Smooth muscle cell of the pulmonary artery (primary cell): ENCODE measurements around the gene PURA. TPM values are rescaled to one million over a fixed set of nuclear protein-coding genes. Genes with fewer than 3 reads are reported as not detected.

Source experiments
- total RNA-seq: library from RNA; depleted of rRNA; stranded (reverse); fragments of >200 nt; gene quantifications from 2 replicates; pipeline ENCODE4 v1.2.3, GENCODE V29; 2014

The PURA gene
- total RNA-seq, result 37.7 and 45.0 TPM in 2 replicates

GRCh38 chr5:140113699-140114263, at the start of gene PURA:
PURA (plus strand) TSS chr5:140114109; CDS start chr5:140114182, 73 bp downstream.

GRCh38 chr5:140125637-140126036, 11.7 kb downstream of the PURA start, which contains the start of gene IGIP:
IGIP (plus strand) TSS chr5:140125937; CDS start chr5:140128477, 2,540 bp downstream.

GRCh38 chr5:140174465-140175366, 60.8 kb downstream of the PURA start, which contains the start of gene CYSTM1:
CYSTM1 (plus strand) TSS chr5:140175188; CDS start chr5:140194466, 19,278 bp downstream.

Other genes with a start within 250 kb of the PURA start
- 0.98 and 1.6 TPM in 2 replicates for gene NRG2, start 70.8 kb upstream of the PURA start, total RNA-seq
- 24.0 and 32.8 TPM in 2 replicates for gene IGIP, start 11.8 kb downstream of the PURA start, total RNA-seq
- gene CYSTM1, start 61.1 kb downstream of the PURA start, total RNA-seq, result 28.3 and 28.9 TPM in 2 replicates
- 33.5 and 35.0 TPM in 2 replicates for gene PFDN1, start 189.0 kb downstream of the PURA start, total RNA-seq
- 4.6 and 10.7 TPM in 2 replicates for gene HBEGF, start 232.5 kb downstream of the PURA start, total RNA-seq
- gene SLC4A9, start 246.1 kb downstream of the PURA start, total RNA-seq, result 0.07 TPM in 1 of 2 replicates, not detected in the other